GM12878 (cell line): ENCODE results near the gene AP3B2.

ENCODE experiments used
- CREB1 ChIP-seq: IDR thresholded peaks from 2 replicates; pipeline ENCODE4 v1.6.1; 2012; ENCODE audit warnings: low read depth, mild to moderate bottlenecking, inconsistent platforms
- CTCF ChIP-seq, 3 experiments: IDR thresholded peaks in 2 of 3; conservative IDR thresholded peaks in 1 of 3; 2 replicates each; pipeline ENCODE4 v1.5.1; 2011; ENCODE audit warnings: low read depth in 3 of 3, low read length in 3 of 3, mild to moderate bottlenecking in 3 of 3, control low read depth in 2 of 3, moderate library complexity in 2 of 3, inconsistent platforms in 1 of 3, mixed read lengths in 1 of 3; ENCODE audit not compliant: control insufficient read depth in 2 of 3, insufficient read depth in 1 of 3; ENCODE audit errors: extremely low read depth in 1 of 3
- EP300 ChIP-seq, 2 experiments: fragments of 150-350 bp in 1 of 2; IDR thresholded peaks; 2 replicates each; pipeline ENCODE4 v1.6.1; 2011 to 2012; ENCODE audit warnings: low read depth in 2 of 2, low read length in 2 of 2, borderline replicate concordance in 1 of 2, improper control_type of control experiment in 1 of 2, inconsistent platforms in 1 of 2; ENCODE audit not compliant: control insufficient read depth in 1 of 2
- EZH2 ChIP-seq: IDR thresholded peaks from 2 replicates; pipeline ENCODE4 v1.6.1; 2012; ENCODE audit warnings: low read depth, mild to moderate bottlenecking, control low read depth, inconsistent platforms, low read length, borderline replicate concordance; ENCODE audit not compliant: control insufficient read depth
- MAX ChIP-seq: IDR thresholded peaks from 2 replicates; pipeline ENCODE4 v1.6.1; 2012; ENCODE audit warnings: low read depth, low read length, improper control_type of control experiment
- PML ChIP-seq: IDR thresholded peaks from 2 replicates; pipeline ENCODE4 v1.6.1; 2012; ENCODE audit warnings: low read length, inconsistent platforms
- POLR2AphosphoS5 ChIP-seq: IDR thresholded peaks from 2 replicates; pipeline ENCODE4 v1.6.1; 2011; ENCODE audit warnings: mild to moderate bottlenecking, low read length, inconsistent platforms
- ZNF384 ChIP-seq: IDR thresholded peaks from 2 replicates; pipeline ENCODE4 v1.6.1; 2012; ENCODE audit warnings: low read depth, mild to moderate bottlenecking, low read length, improper control_type of control experiment, borderline replicate concordance
- TF ChIP-seq, protein P1 (sequence below): fragments of 450-650 bp; IDR thresholded peaks from 2 replicates; pipeline ENCODE4 v1.6.1; 2018; ENCODE audit warnings: mild to moderate bottlenecking, low read depth, moderate library complexity; ENCODE audit not compliant: partially characterized antibody

- TF ChIP-seq PML, result no peak
- TF ChIP-seq ZNF384, result no peak
- no peak for TF ChIP-seq CTCF (IDR thresholded peaks at IDR 0.05 in 2 of 3, conservative IDR thresholded peaks at IDR 0.05 in 1 of 3; ENCODE audit: control insufficient read depth in 2 of 3, extremely low read depth in 1 of 3, insufficient read depth in 1 of 3, low read depth in 3 of 3, low read length in 3 of 3)
- TF ChIP-seq EZH2, result no peak
- TF ChIP-seq CREB1, result no peak
- no peak for TF ChIP-seq EP300 (IDR thresholded peaks at IDR 0.05; ENCODE audit: borderline replicate concordance in 1 of 2, control insufficient read depth in 1 of 2, low read depth in 2 of 2, low read length in 2 of 2)
- TF ChIP-seq, protein P1, sequence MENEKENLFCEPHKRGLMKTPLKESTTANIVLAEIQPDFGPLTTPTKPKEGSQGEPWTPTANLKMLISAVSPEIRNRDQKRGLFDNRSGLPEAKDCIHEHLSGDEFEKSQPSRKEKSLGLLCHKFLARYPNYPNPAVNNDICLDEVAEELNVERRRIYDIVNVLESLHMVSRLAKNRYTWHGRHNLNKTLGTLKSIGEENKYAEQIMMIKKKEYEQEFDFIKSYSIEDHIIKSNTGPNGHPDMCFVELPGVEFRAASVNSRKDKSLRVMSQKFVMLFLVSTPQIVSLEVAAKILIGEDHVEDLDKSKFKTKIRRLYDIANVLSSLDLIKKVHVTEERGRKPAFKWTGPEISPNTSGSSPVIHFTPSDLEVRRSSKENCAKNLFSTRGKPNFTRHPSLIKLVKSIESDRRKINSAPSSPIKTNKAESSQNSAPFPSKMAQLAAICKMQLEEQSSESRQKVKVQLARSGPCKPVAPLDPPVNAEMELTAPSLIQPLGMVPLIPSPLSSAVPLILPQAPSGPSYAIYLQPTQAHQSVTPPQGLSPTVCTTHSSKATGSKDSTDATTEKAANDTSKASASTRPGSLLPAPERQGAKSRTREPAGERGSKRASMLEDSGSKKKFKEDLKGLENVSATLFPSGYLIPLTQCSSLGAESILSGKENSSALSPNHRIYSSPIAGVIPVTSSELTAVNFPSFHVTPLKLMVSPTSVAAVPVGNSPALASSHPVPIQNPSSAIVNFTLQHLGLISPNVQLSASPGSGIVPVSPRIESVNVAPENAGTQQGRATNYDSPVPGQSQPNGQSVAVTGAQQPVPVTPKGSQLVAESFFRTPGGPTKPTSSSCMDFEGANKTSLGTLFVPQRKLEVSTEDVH, result no peak
- no peak for TF ChIP-seq MAX
- TF ChIP-seq POLR2AphosphoS5, result no peak
These were observed 31.9 kb downstream of the AP3B2 start for GRCh38 chr15:82677720-82678323.
